GM21360 (cell line): ENCODE data around the gene ADAR.
A peak's percentile ranks its signal among the peaks of the same experiment; 100 is the strongest.
"Not testable (repeated sequence)": the region's sequence is repeated elsewhere in the genome, so short reads cannot be mapped to it uniquely, and the experiment has no call there.

Source experiments
- ATAC-seq: cut with Tn5 transposase; IDR thresholded peaks from one replicate; pipeline ENCODE4 v1.9.1; 2021; ENCODE audit warnings: mild to moderate bottlenecking, moderate library complexity; ENCODE audit not compliant: unreplicated experiment

The ADAR gene, protein sequence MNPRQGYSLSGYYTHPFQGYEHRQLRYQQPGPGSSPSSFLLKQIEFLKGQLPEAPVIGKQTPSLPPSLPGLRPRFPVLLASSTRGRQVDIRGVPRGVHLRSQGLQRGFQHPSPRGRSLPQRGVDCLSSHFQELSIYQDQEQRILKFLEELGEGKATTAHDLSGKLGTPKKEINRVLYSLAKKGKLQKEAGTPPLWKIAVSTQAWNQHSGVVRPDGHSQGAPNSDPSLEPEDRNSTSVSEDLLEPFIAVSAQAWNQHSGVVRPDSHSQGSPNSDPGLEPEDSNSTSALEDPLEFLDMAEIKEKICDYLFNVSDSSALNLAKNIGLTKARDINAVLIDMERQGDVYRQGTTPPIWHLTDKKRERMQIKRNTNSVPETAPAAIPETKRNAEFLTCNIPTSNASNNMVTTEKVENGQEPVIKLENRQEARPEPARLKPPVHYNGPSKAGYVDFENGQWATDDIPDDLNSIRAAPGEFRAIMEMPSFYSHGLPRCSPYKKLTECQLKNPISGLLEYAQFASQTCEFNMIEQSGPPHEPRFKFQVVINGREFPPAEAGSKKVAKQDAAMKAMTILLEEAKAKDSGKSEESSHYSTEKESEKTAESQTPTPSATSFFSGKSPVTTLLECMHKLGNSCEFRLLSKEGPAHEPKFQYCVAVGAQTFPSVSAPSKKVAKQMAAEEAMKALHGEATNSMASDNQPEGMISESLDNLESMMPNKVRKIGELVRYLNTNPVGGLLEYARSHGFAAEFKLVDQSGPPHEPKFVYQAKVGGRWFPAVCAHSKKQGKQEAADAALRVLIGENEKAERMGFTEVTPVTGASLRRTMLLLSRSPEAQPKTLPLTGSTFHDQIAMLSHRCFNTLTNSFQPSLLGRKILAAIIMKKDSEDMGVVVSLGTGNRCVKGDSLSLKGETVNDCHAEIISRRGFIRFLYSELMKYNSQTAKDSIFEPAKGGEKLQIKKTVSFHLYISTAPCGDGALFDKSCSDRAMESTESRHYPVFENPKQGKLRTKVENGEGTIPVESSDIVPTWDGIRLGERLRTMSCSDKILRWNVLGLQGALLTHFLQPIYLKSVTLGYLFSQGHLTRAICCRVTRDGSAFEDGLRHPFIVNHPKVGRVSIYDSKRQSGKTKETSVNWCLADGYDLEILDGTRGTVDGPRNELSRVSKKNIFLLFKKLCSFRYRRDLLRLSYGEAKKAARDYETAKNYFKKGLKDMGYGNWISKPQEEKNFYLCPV

DNA sequence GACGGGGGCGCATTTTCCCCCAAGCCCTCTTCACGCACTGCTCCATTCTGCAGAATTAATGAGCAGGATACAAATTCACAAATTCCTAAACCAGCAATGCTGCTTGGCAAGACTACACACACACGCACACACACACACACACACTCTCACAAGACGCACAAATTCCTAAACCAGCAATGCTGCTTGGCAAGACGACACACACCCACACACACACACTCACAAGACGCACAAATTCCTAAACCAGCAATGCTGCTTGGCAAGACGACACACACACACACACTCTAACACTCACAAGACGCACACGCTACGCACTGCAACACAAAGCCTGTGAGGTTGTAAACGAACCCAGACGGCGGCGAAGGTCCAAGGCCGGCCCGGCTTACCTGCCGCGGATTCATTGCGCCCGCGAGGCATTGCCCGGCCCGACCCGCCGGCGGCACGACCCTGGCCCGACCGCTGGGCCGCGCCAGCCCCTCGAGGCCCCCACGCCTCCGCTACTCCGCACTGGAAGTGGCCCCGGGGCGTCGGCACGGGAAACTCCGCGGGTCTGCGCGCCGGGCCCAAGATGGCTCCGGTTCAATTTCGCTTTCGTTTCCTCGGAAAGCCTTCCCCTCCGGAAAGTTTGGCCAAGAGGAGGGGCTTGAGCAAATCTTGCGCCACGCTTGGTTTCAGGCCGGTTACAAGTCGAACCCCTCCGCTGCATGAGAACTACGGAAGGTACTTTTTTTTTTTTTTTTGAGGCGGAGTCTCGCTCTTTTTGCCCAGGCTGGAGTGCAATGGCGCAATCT lies at the start of gene ADAR:
ADAR (minus strand) TSS at position 578 of the 788 bp plus-strand sequence; CDS start at position 398, 180 bp downstream.
- ATAC-seq: peak; percentile 64

DNA sequence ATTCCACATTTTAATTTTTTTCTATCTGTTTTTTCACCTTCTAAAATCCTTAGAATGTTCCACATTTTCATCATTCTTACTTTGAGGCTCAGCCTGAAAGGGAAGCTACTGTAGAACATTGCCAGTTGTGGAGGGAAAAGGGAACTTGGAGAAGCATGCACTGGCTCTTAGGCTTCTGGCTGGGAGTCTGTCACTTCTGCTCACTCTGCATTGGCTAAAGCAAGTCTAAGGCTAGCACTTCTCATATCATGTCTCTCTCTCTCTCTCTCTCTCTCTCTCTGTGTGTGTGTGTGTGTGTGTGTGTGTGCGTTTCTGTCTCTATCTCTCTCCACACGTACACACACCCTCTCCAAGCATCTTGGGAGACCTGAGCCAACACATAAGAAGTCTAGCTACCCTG lies 49.6 kb upstream of the ADAR start:
- no peak for ATAC-seq

DNA sequence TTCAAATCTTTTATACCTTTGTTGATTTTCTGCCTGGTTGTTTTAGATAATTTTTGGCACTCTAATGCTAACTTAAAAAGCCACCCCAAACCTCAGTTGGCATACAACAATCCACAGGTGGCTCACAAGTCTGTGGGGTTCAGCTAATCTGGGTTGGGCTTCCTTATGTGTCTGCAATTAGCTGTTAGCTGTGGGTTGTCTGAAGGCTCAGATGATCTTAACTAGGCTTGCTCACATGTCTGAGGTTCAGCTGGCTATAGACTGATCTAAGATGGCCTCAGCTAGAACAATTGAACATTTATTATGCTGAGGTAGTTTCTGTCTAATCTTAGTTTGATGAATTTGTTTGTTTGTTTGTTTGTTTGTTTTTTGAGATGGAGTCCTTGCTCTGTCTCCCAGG lies 44.9 kb upstream of the ADAR start:
- no peak for ATAC-seq

DNA sequence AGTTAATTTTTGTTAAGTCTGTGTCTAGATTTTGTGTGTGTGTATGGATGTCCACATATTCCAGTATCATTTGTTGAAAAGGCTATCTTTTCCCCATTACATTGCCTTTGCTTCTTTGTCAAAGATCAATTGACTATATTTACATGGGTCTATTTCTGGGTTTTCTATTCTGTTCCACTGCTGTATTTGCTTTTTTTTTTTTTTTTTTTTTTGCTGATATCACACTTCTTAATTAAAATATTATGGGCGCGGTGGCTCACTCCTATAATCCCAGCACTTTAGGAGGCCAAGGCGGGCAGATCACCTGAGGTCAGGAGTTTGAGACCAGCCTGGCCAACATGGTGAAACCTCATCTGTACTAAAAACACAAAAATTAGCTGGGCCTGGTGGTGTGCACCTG lies 36.7 kb upstream of the ADAR start:
- ATAC-seq: not testable (repeated sequence)

DNA sequence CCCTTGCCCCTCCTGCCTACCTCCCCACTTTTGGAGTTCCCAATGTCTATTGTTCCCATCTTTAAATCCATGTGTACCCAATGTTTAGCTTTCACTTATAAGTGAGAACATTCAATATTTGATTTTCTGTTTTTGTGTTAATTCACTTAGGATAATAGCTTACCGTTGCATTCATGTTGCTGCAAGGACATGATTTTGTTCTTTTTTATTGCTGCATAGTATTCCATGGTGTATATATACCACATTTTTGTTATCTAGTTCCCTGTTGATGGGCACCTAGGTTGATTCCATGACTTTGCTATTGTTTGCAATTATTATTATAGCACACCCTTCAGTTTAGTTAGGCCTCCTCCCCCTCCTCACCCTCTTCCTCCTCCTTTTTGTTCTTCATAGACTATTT lies 33.5 kb upstream of the ADAR start:
- ATAC-seq: no peak

DNA sequence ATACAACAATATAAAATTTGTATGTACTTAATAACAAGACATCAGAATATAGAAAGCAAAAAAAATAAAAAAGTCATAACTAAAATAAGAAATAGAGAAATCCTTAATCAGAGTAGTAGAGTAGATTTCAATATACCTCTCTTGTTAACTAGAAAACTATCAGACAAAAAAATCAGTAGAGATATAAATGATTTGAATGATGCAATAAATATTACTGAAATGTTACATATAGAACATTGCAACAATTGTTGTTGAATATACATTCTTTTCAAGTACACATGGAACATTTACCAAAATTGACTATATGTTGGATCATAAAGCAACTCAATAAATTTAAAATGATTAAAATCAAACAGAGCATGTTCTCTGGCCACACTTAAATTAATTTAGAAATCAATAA lies 31.9 kb upstream of the ADAR start:
- no peak for ATAC-seq

DNA sequence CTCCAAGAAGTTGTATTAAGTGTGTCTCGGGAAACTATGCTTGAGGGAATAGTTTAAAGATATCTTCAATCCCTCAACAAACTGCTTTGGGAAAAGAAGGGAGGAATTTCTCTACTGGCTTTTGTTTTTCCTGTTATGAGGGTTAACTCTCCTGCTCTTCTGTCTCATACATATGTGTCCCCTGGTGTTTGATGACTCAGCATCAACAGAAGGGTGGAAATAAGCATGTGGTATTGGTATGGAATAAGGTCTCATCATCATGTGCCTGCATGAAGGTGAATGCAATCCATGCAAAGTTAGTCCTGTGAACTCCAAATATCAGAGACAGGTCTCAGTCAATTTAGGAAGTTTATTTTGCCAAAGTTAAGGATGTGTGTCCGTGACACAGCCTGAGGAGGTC lies 27.2 kb upstream of the ADAR start:
- ATAC-seq: no peak

DNA sequence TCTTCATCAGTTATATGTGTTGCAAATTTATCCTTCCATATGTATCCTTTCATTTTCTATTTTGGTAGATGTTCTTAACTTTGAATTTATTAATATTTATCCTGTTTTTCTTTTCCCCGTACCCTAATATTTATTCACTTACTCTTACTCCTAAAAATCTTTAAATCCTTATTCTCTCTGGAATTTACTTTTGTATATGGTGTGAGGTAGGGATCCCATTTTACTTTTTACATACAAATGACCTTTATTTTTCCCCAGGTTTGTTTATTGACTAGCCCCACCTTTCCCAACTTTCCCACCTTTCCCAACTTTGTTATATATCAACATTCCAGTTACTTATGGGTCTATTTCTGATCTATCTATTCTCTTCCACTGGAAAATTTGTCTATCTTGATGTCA lies 21.7 kb upstream of the ADAR start:
- ATAC-seq: no peak

DNA sequence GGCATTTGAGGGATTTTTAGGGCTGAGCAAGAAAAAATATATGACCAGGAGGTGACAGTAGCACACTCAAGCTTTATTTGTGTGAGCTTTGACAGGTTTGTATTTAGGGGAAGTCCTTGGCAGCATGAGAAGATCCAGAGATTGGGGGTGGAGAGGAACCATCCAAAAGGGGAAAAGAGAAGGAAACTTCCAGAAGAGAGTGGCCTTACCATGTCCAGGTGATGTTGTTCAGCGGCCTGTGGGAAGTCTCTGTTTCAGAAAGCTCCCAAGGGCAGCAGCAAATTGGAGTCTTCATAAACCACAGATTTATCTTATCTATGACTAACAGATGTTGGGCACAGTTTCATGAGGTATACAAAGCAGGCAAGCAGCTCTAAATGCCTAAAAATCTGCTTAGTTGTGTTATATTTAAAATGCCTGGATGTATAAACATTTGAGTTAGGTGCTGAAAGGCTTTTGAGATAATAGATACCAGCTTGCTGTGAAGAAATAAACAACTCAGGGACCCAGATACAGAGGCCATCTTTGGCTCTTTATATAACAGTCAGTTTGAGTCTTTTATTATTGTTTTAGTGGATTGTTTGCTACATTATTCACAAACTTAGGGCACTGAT lies 21.2 kb upstream of the ADAR start:
- ATAC-seq: no peak

DNA sequence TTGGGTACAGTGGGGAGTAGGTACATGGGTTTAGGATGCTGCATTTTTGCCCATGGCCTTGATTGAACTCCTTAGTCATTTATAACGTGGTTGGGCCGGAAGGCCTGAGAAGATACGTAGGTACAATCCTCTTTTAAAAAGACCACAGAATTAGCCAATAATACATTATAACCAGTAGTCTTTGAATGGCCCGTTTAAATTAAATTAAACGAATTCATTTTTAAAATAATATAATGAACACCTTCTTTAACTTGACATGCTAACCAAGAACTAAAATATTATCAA lies 20.1 kb upstream of the ADAR start:
- ATAC-seq: no peak

DNA sequence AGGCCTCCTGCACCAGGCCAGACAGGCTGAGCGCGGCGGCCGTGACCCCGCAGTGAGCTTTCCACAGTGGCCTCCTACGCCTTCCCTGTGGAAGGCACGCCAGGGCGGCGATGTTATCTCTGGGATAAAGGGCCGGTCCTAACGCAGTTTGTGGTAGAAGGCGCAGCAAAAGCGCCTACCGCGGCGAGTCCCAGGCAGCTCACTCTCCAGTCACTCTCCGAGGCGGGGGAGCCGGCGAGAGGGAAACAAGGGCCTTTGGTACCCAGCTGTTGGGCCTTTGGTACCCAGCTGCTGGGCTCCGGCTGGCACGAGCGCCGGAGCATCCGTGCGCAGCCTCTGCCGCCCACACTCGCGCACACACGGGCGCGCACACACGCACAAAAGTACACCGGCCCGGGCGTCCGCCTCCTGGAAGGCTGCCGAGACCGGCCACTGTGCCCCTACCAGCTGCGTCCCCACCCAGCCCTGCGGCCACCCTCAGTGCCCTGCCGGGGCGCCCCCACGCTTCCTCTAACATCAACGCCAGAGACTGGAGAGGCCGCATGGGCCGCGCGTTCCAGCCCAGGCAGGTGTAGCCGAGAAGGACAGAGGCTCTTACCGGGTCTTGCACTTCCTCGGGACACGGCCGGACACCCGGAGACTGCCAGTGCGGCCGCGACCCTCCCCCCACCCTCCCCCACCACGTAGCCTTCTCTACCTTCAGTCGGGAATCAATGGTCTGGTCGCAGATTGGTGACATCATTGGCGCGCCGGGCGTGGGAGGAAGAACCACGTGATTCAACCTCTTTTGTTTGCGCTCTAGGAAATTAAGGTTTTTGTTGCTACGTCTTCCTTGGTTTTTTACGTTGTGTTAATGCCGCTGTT lies 19.5 kb upstream of the ADAR start:
- no peak for ATAC-seq

DNA sequence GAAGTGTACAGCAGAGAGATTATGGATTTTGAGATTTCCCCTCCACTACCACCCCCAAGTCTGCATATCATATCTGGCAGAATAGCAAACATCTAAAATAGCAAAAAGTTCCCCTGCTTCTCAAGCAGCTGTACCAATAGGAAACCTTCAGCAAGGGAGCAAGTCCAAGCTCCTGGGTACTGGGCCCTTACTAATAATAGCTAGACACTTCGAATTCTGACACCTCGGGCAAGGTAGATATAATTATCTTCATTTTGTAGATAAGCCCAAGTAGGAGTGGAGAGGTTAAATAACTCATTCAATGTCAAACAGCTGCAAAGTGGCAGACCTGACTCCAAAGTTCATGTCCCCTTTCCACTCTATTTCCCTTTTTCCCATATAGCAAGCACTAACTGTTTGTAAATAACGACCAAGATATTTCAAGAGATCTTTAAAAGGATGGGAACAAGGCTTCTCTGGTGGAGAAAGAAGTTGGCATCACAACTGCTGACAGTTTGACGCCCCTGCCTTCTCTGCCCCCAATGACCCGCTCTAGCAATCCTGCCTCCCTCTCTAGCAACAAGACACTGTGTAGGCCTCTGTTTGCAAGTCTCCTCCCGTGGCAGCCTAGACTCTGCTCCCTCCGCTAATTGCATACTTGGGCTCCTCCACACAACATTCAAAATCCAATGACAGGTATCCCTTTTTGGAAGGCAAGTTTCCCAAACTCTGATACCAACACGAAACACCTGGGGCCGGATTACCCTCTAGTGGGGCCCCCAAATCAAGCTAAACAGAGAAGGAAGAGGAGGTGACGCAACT lies 18.7 kb upstream of the ADAR start:
- no peak for ATAC-seq

DNA sequence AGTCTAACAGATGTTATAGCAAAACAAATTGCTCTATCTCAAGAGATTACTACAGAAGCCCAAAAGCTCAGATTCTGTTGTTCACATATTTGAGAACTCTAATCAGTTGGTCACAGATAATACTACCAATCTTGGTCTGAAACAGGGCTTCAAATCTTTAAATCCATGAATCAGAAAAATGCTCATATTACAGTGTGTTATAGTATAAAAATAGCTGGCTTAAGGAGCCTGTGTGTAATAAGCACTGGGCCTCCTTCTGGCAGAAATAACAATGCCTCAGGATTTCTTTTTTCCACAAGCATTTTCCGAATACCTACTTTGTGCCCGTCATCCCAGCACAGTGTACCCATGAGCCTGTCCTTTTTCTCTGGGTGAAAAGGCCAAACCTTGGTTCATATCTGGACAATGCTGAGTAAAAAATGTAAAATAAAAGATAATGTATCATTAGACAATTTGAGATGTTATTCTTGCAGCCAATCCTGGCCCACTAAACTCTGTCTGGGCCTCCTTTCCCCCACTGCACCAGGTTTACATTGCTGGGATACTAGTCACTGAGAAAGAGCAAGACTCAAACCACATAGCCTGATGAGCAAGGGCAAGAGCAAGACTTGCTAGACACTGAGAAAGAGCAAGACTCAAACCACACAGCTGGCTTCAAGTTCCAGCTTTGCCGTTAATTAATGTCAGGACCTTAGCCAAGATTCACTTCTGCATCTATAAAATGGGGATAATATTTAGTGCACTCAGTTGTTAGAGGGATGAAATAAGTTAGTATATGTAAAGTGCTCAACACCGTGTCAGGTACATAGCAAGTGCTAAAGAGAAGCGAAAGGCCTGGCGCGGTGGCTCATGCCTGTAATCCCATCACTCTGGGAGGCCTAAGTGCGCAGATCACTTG lies 17.0 kb upstream of the ADAR start:
- no peak for ATAC-seq

DNA sequence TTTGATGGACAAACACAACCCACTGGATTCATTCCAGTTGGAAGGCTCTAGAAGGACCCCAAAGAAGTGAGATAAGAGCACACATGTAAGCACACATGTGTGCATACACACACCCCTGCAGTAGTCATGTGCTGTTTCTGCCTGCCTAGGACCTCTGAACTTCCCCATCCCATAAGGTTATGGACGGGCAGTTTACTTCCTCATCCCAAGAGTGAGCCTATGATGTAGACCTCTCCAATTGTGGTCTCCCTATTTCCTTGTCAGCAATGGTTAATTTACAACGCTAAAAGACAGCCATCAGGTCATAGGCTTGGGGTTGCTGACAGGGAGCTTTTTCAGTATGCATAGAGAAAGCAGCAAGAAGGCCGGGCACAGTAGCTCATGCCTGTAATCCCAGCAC lies 15.4 kb upstream of the ADAR start:
- no peak for ATAC-seq

DNA sequence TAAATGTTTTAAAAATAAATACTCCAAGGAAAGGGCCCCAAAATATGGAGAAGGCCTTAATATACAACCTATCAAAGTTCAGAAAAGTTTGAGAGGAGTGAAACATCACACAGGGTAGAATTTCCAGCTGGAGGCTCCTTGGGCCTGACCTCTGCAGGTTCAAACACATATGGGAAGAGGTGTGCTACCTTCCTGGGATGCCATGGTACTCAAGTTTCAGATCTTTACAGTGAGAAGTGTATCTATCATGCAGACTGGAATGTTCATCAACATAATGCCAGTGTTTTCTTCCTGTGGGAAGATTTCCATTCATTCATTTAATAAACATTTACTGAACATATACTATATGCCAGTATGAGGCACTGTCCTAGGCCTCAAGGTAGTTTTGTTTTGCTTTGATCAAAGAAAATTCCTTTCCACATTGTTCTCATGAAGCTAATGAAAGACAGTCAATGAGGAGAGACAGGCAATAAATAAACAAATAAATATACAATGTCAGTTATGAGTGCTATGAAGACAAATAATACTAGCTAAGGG lies 14.6 kb upstream of the ADAR start:
- ATAC-seq: no peak

DNA sequence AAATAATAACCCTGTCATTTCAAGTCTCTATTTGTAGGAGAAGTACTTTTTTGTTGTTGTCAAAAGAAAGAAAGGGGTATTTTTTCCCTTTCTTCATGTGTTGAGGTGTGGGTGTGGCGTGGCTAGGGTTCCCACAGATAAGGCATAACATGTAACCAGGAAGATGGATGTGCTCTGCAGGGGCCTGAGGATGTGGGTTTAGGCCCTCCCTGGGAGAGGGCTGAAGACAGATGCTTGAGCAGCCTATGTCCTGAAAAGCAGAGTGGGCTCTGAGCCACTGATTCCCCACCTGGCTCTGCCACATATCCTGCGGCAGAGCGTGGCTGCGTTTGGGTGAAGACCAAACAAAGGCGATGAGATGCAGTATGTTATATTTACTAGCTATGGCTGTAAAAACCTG lies 13.9 kb upstream of the ADAR start:
- ATAC-seq: no peak

DNA sequence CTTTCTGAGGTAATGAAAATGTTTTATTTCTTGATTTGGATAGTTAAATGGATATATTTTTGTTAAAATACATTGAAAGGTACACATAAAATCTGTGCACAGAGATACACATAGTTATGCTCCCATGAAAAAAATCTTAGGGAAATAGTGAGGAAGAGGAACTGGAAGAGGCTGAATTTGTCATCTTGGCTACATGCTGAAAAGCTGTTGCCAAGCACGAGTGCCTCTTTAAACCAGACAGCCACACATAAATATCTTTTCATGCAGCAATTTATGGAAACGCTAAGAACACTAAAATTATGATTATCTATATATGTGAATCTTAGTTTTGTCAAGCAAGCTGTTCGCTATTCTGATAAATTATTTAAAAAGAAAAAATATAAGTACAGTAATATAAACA lies 12.8 kb upstream of the ADAR start:
- no peak for ATAC-seq
